Measurements from ENCODE around the gene MGST2. TPM values are rescaled to one million over a fixed set of nuclear protein-coding genes. Genes with fewer than 3 reads are reported as not detected.

Gene MGST2
- total RNA-seq (2014; rRNA removed; shearing (Covaris generic); ENCODE audit: low replicate concordance), result 34.7 and 55.8 TPM in 2 replicates

GRCh38 chr4:139665690-139666529 lies at the start of gene MGST2:
Gene MGST2, plus strand, starts transcription at chr4:139665819. Its CDS starts 201 bp downstream, at chr4:139666020.
- H3K9ac ChIP-seq (ENCODE audit: low read length), result peak within 1 kb of the TSS; percentile 82
- no peaks in the 10 kb centered on the region for H3K36me3 ChIP-seq (ENCODE audit: insufficient read depth, low read length)
- peaks cover 44% of the 10 kb centered on the region for H3K79me2 ChIP-seq (ENCODE audit: low read length)
- peak within 1 kb of the TSS; percentile 84 for H3K4me3 ChIP-seq (ENCODE audit: low read length)
- no peaks in the 10 kb centered on the region for H3K27me3 ChIP-seq (ENCODE audit: low read length)
- peak within 1 kb of the TSS; percentile 63 for H3K27ac ChIP-seq (ENCODE audit: low read length)
- H3K4me2 ChIP-seq (ENCODE audit: low read depth, low read length, poor library complexity, severe bottlenecking), result peak within 1 kb of the TSS; percentile 98
- H3K9me2 ChIP-seq (replicated peaks; ENCODE audit: insufficient read depth, low read length), result no peaks in the 10 kb centered on the region
- peak within 1 kb of the TSS; percentile 92 for H2AFZ ChIP-seq (ENCODE audit: low read length)
- H3K4me1 ChIP-seq (ENCODE audit: low read length), result peaks cover 25% of the 10 kb centered on the region
- H4K20me1 ChIP-seq (ENCODE audit: insufficient read depth, low read depth, low read length), result no peaks in the 10 kb centered on the region
- no peaks in the 10 kb centered on the region for H3K9me3 ChIP-seq (ENCODE audit: low read length)
- peak; percentile 79 for DNase-seq

- H3K79me2 ChIP-seq (ENCODE audit: low read length), result no peaks in the 10 kb centered on the region
- no peak overlapping the region for H3K9ac ChIP-seq (ENCODE audit: low read length)
- DNase-seq, result peak; percentile 69
- no peaks in the 10 kb centered on the region for H3K4me1 ChIP-seq (ENCODE audit: low read length)
- no peak overlapping the region for H3K4me3 ChIP-seq (ENCODE audit: low read length)
- no peaks in the 10 kb centered on the region for H3K36me3 ChIP-seq (ENCODE audit: insufficient read depth, low read length)
- no peak overlapping the region for H3K4me2 ChIP-seq (ENCODE audit: low read depth, low read length, poor library complexity, severe bottlenecking)
- H3K27me3 ChIP-seq (ENCODE audit: low read length), result no peaks in the 10 kb centered on the region
- H2AFZ ChIP-seq (ENCODE audit: low read length), result peak overlapping the region; percentile 54; the same call in 1 of the 2 replicates
- no peak overlapping the region for H3K27ac ChIP-seq (ENCODE audit: low read length)
- H3K9me2 ChIP-seq (replicated peaks; ENCODE audit: insufficient read depth, low read length), result no peaks in the 10 kb centered on the region
- no peaks in the 10 kb centered on the region for H3K9me3 ChIP-seq (ENCODE audit: low read length)
- H4K20me1 ChIP-seq (ENCODE audit: insufficient read depth, low read depth, low read length), result no peaks in the 10 kb centered on the region
These were observed 47.7 kb upstream of the MGST2 start for GRCh38 chr4:139617702-139618490.

- Histone ChIP-seq H4K20me1 (ENCODE audit: insufficient read depth, low read depth, low read length) (no peaks in the 10 kb centered on the region), H3K4me3 (ENCODE audit: low read length) (no peak overlapping the region), H3K27ac (ENCODE audit: low read length) (no peak overlapping the region), H3K27me3 (ENCODE audit: low read length) (no peaks in the 10 kb centered on the region), H3K9me3 (ENCODE audit: low read length) (no peaks in the 10 kb centered on the region), H3K79me2 (ENCODE audit: low read length) (no peaks in the 10 kb centered on the region), H3K9me2 (replicated peaks; ENCODE audit: insufficient read depth, low read length) (no peaks in the 10 kb centered on the region), H3K4me1 (ENCODE audit: low read length) (no peaks in the 10 kb centered on the region), H3K36me3 (ENCODE audit: insufficient read depth, low read length) (no peaks in the 10 kb centered on the region), H3K9ac (ENCODE audit: low read length) (no peak overlapping the region), H3K4me2 (ENCODE audit: low read depth, low read length, poor library complexity, severe bottlenecking) (no peak overlapping the region), H2AFZ (ENCODE audit: low read length) (no peak overlapping the region)
- peak; percentile 74 for DNase-seq
These were observed 46.0 kb upstream of the MGST2 start for GRCh38 chr4:139619644-139620043.

GRCh38 chr4:139622901-139623381 lies 42.7 kb upstream of the MGST2 start:
- H3K9me3 ChIP-seq (ENCODE audit: low read length), result no peaks in the 10 kb centered on the region
- no peaks in the 10 kb centered on the region for H4K20me1 ChIP-seq (ENCODE audit: insufficient read depth, low read depth, low read length)
- no peaks in the 10 kb centered on the region for H3K27me3 ChIP-seq (ENCODE audit: low read length)
- H3K9ac ChIP-seq (ENCODE audit: low read length), result no peak overlapping the region
- peaks cover 6% of the 10 kb centered on the region for H3K4me1 ChIP-seq (ENCODE audit: low read length)
- no peak overlapping the region for H3K4me3 ChIP-seq (ENCODE audit: low read length)
- H3K36me3 ChIP-seq (ENCODE audit: insufficient read depth, low read length), result no peaks in the 10 kb centered on the region
- no peak overlapping the region for H3K27ac ChIP-seq (ENCODE audit: low read length)
- no peak overlapping the region for H3K4me2 ChIP-seq (ENCODE audit: low read depth, low read length, poor library complexity, severe bottlenecking)
- no peaks in the 10 kb centered on the region for H3K9me2 ChIP-seq (replicated peaks; ENCODE audit: insufficient read depth, low read length)
- no peak overlapping the region for H2AFZ ChIP-seq (ENCODE audit: low read length)
- no peaks in the 10 kb centered on the region for H3K79me2 ChIP-seq (ENCODE audit: low read length)
- no peak for DNase-seq

- H4K20me1 ChIP-seq (ENCODE audit: insufficient read depth, low read depth, low read length), result no peaks in the 10 kb centered on the region
- no peaks in the 10 kb centered on the region for H3K9me3 ChIP-seq (ENCODE audit: low read length)
- H3K79me2 ChIP-seq (ENCODE audit: low read length), result no peaks in the 10 kb centered on the region
- H3K9me2 ChIP-seq (replicated peaks; ENCODE audit: insufficient read depth, low read length), result no peaks in the 10 kb centered on the region
- H3K4me1 ChIP-seq (ENCODE audit: low read length), result peaks cover 8% of the 10 kb centered on the region
- H3K4me3 ChIP-seq (ENCODE audit: low read length), result no peak overlapping the region
- no peak overlapping the region for H3K27ac ChIP-seq (ENCODE audit: low read length)
- H3K9ac ChIP-seq (ENCODE audit: low read length), result no peak overlapping the region
- no peak overlapping the region for H2AFZ ChIP-seq (ENCODE audit: low read length)
- DNase-seq, result no peak
- no peak overlapping the region for H3K4me2 ChIP-seq (ENCODE audit: low read depth, low read length, poor library complexity, severe bottlenecking)
- H3K27me3 ChIP-seq (ENCODE audit: low read length), result no peaks in the 10 kb centered on the region
- no peaks in the 10 kb centered on the region for H3K36me3 ChIP-seq (ENCODE audit: insufficient read depth, low read length)
These were observed 41.1 kb upstream of the MGST2 start for GRCh38 chr4:139624441-139625092.

GRCh38 chr4:139625093-139625455 lies 40.5 kb upstream of the MGST2 start:
- H3K4me3 ChIP-seq (ENCODE audit: low read length), result no peak overlapping the region
- H3K9me3 ChIP-seq (ENCODE audit: low read length), result no peaks in the 10 kb centered on the region
- H3K4me2 ChIP-seq (ENCODE audit: low read depth, low read length, poor library complexity, severe bottlenecking), result no peak overlapping the region
- no peaks in the 10 kb centered on the region for H4K20me1 ChIP-seq (ENCODE audit: insufficient read depth, low read depth, low read length)
- H3K9ac ChIP-seq (ENCODE audit: low read length), result no peak overlapping the region
- no peaks in the 10 kb centered on the region for H3K36me3 ChIP-seq (ENCODE audit: insufficient read depth, low read length)
- no peaks in the 10 kb centered on the region for H3K79me2 ChIP-seq (ENCODE audit: low read length)
- H2AFZ ChIP-seq (ENCODE audit: low read length), result no peak overlapping the region
- DNase-seq, result no peak
- no peak overlapping the region for H3K27ac ChIP-seq (ENCODE audit: low read length)
- H3K4me1 ChIP-seq (ENCODE audit: low read length), result peaks cover 8% of the 10 kb centered on the region
- no peaks in the 10 kb centered on the region for H3K9me2 ChIP-seq (replicated peaks; ENCODE audit: insufficient read depth, low read length)
- H3K27me3 ChIP-seq (ENCODE audit: low read length), result no peaks in the 10 kb centered on the region

GRCh38 chr4:139625482-139625881 lies 40.1 kb upstream of the MGST2 start:
- Histone ChIP-seq H2AFZ (ENCODE audit: low read length) (no peak overlapping the region), H3K9me3 (ENCODE audit: low read length) (no peaks in the 10 kb centered on the region), H3K4me2 (ENCODE audit: low read depth, low read length, poor library complexity, severe bottlenecking) (no peak overlapping the region), H3K27ac (ENCODE audit: low read length) (no peak overlapping the region), H3K9ac (ENCODE audit: low read length) (no peak overlapping the region), H3K79me2 (ENCODE audit: low read length) (no peaks in the 10 kb centered on the region), H3K4me3 (ENCODE audit: low read length) (no peak overlapping the region), H3K27me3 (ENCODE audit: low read length) (no peaks in the 10 kb centered on the region), H4K20me1 (ENCODE audit: insufficient read depth, low read depth, low read length) (no peaks in the 10 kb centered on the region), H3K4me1 (ENCODE audit: low read length) (peaks cover 8% of the 10 kb centered on the region), H3K36me3 (ENCODE audit: insufficient read depth, low read length) (no peaks in the 10 kb centered on the region), H3K9me2 (replicated peaks; ENCODE audit: insufficient read depth, low read length) (no peaks in the 10 kb centered on the region)
- DNase-seq, result no peak

Data from Karpas-422 (cell line).